ENCODE data around the gene PTPRD.

- TF ChIP-seq ZNF362 (tag by site-specific recombination; IDR thresholded peaks at IDR 0.05) (no peak), MEIS1 (CRISPR knock-in tag; IDR thresholded peaks at IDR 0.05; ENCODE audit: borderline replicate concordance) (no peak), ZNF121 (tag by site-specific recombination; IDR thresholded peaks at IDR 0.05) (no peak)
- TF ChIP-seq, protein P1, sequence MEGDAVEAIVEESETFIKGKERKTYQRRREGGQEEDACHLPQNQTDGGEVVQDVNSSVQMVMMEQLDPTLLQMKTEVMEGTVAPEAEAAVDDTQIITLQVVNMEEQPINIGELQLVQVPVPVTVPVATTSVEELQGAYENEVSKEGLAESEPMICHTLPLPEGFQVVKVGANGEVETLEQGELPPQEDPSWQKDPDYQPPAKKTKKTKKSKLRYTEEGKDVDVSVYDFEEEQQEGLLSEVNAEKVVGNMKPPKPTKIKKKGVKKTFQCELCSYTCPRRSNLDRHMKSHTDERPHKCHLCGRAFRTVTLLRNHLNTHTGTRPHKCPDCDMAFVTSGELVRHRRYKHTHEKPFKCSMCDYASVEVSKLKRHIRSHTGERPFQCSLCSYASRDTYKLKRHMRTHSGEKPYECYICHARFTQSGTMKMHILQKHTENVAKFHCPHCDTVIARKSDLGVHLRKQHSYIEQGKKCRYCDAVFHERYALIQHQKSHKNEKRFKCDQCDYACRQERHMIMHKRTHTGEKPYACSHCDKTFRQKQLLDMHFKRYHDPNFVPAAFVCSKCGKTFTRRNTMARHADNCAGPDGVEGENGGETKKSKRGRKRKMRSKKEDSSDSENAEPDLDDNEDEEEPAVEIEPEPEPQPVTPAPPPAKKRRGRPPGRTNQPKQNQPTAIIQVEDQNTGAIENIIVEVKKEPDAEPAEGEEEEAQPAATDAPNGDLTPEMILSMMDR (tag by site-specific recombination; IDR thresholded peaks at IDR 0.05): no peak
These were observed 2217.8 kb downstream of the PTPRD start for GRCh38 chr9:8395022-8395421.
